Keratinocyte (primary cell): Measurements from ENCODE around the gene GPR62.

Source experiments
- CTCF ChIP-seq, 3 experiments: IDR thresholded peaks in 1 of 3; conservative IDR thresholded peaks in 1 of 3; optimal IDR thresholded peaks in 1 of 3; 2 replicates in 2 of 3; 3 replicates in 1 of 3; pipeline versions ENCODE3 to v1.5.1; 2011; ENCODE audit warnings: low read length in 3 of 3, mild to moderate bottlenecking in 3 of 3, moderate library complexity in 2 of 3, control low read depth in 1 of 3, inconsistent platforms in 1 of 3; ENCODE audit not compliant: insufficient read depth in 2 of 3; ENCODE audit errors: extremely low read depth in 1 of 3
- EZH2 ChIP-seq: IDR thresholded peaks from one replicate; pipeline ENCODE4 v1.6.1; 2012; ENCODE audit warnings: inconsistent platforms, mild to moderate bottlenecking, low read length, moderate library complexity

GRCh38 chr3:51974277-51974962 lies 19.2 kb downstream of the GPR62 start:
- peak in 1 of 3 experiments; percentile 7 for TF ChIP-seq CTCF (optimal IDR thresholded peaks at IDR 0.05 in 1 of 3, IDR thresholded peaks at IDR 0.05 in 1 of 3, conservative IDR thresholded peaks at IDR 0.05 in 1 of 3; ENCODE audit: extremely low read depth in 1 of 3, insufficient read depth in 2 of 3, low read length in 3 of 3)
- no peak for TF ChIP-seq EZH2
